Measurements from ENCODE around the gene HACD1.

The HACD1 gene

DNA sequence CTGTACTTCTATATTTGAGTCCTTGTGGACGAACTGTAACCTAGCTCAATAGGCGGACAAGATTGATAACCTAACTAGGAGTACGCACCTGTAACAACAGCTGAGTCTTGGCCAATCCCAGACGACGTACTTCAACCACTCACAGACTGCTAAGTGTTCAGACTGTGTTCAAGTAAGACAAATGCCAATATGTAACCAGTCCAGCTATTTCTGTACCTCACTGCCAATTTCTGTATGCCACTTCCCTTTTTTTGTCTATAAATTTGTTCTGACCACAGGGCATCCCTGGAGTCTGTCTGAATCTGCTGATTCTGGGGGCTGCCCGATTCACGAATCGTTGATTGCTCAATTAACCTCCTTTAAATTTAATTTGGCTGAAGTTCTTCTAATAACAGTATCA, 32.2 kb downstream of the HACD1 start:
- no peak for DNase-seq (ENCODE audit: low read depth in 2 of 2)

DNA sequence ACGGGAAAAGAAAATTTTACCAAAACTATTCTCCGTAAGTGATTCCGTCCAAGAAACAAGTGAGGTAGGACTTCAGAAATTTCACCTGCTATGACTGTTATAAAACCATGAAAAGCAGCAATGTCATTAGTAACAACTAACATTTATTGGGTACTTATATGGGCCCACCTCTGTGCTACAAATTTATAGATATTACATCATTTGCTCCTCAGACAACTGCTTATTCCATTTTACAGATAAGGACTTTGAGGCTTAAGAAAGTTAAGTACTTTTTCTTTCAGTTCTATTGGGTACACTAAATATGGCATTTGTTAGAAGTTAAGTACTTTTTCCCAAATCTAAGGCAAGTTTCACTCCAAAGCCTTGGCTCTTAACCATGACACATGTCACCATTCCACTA, 36.3 kb downstream of the HACD1 start:
- no peak for DNase-seq (ENCODE audit: low read depth in 2 of 2)

DNA sequence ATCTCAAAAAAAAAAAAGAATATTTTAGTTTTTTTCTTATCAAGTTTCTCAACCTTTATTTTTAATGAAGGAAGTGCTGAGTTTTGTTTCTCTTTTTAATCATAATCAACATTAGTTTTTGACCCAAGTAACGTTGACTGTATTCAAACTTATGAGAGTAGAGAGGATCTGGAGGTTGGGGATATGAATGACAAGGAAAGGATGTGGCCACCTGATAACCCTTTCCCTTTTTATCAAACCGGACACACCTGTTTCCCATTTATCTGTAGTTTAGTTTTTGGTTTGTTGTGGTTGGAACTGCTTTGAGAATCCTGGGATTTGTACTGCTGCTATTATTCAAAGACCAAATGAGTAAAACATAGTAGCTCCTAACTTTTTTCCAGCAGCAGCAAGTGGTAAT, 38.6 kb downstream of the HACD1 start:
- no peak for DNase-seq (ENCODE audit: low read depth in 2 of 2)

DNA sequence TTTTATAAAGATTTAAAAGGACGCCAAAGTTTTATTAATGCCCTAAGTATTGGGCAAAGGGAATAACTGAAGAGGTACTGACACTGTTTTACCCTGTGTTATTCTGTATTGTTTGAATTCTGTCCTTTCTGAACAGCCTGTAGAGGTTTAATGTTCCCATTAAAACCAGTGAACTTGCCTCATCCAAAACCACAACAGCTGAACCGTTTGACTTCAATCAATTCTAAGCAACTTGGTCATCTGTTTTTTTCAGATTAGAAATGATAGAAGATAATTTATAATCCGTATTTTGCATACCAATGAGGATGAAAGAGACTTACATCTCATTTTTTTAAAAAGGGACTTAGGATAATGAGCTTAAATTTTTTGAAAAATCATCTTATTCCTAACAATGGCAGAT, 40.4 kb downstream of the HACD1 start:
- DNase-seq (ENCODE audit: low read depth in 2 of 2): no peak

DNA sequence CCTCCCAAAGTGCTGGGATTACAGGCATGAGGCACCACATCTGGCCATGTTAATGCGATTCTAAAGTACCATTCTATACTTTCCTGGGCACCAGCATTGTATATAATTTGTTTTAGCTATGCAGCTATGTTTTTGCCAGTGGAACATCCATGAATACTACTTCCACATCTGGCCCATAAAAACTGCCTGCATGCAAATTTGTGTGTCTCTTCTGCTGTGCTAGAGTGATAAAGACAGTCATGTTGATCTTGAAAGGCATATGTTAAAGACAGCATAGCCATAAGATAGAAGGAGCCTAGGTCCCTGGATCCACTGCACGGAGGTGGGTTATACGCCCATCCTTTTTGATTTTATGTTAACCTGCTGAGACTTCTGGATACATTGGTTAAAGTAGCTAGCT, 52.3 kb downstream of the HACD1 start:
- DNase-seq (ENCODE audit: low read depth in 2 of 2): no peak

DNA sequence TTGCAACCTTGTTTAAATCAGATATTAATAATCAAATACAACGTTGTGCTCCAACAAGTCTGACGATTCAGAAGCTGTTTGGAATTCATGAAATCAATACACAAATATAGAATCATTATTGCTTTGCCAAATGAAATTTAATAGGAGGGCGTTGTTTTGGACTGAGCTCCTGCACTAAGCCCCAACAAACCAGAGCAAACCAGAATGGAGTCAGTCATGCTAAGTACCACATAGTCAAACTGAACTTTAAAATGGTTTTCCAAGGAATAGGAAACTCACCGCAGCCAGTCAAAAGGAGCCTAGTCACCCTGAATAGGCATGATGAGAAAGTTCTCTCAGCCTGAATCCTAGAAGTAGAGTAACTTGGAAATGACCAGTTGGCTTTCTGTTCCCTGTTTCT, 53.7 kb downstream of the HACD1 start:
- no peak for DNase-seq (ENCODE audit: low read depth in 2 of 2)

DNA sequence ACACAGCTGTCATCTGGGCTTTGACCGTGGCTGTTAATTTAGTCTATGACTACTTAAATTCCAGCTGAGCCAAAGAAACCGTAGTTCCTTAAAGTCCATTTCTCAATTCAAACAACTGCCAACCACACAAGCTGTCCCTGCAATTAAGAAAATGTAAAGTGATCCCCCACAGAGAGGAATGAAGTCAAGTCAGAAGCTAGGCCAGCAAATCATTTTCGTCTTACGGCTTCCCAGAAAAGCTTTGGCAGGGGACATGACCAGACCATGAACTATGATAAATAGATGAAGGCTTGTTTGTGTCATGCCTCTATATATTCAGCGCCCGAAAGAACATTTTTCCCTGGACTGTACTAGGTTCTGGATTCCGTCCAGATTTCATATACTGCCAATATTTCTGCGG, 54.6 kb downstream of the HACD1 start:
- DNase-seq (ENCODE audit: low read depth in 2 of 2): no peak

DNA sequence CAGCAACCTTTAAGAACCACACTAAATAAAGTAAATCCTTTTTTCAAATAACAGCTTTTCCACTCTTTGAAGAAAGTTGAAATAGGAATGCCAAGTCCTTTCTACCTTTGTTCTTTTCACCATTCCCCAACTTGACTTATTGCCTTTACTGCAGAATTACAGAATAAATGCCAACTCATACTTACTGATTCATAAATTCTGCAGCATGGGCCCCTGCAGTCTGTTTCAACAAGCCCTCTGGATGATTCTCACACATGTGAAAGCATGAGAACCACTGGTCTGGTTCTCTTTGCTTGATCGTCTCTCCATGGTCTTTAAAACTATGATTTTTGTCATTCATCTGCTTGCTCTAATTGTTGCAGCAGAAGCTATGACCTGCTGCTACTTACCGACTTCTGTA, 56.1 kb downstream of the HACD1 start:
- DNase-seq (ENCODE audit: low read depth in 2 of 2): no peak

DNA sequence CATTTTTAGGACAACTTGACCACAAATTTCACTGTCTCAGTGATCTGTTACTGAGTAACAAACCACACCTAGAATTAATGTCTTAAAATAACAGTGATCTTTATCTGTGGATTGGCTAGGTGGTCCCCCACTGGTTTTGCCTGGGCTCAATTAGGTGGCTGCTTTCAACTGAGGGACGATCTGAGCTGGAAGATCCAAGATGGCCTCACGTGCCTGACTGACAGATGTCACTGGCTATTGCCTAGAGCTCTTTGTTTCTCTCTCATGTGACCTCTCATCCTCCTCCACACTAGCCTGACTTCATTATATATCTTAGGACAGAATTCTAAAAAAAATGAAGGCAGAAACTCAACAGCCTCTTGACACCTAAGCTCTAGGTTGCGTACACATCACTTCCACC, 59.7 kb downstream of the HACD1 start:
- DNase-seq (ENCODE audit: low read depth in 2 of 2): no peak

DNA sequence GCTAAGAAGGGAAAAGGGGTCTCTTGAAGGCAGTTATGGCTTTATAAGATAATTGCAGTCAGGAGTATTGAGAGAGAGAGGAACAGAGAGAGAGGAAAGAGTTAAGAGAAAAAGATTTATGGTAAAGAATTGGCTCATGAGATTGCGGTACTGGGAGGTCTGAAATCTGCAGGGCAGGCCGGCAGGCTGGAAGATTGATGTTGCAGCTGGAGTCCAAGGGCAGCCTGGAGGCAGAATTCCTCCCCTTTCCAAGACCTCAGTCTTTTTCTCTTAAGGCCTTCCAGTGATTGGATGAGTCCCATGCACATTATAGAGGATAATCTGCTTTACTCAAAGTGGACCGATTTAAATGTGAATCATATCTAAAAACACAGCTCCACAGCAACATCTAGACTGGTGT, 68.4 kb downstream of the HACD1 start:
- no peak for DNase-seq (ENCODE audit: low read depth in 2 of 2)

DNA sequence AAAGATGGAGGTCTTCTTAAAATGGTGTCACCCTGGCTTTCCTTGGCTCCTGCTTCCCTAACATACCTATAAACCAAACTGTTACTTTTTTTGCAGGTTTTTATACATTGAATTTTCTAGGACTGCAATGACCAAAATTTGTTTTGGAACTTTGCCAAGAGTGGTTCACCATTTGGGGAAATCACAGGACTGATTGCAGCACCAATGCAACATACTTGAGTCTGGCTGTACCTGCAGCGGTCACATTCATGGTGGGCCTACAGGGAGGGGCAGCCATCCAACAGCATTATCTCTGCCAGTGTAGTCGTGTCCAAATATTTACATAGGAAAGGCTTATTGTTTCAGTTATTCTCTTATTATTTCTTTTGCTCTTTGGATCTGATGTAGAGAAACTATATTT, 69.0 kb downstream of the HACD1 start:
- DNase-seq (ENCODE audit: low read depth in 2 of 2): no peak

DNA sequence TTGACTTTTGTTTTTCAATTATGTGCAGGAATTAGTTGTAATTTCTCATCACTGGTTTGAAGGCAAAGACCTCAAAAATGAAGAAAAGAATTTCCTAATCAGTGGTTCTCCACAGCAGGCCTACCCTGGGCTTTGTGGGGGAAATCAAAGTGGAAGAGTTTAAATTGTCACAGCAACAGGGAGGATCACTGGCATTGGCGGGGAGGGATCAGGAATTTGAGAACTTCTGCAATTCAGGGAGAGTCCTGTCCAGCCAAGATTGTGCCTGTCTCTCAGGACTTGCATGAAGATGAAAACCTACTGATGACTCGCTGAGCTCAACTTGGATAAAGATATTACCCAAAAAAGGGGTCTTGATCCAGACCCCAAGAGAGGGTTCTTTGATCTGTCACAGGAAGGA, 70.1 kb downstream of the HACD1 start:
- DNase-seq (ENCODE audit: low read depth in 2 of 2): no peak

DNA sequence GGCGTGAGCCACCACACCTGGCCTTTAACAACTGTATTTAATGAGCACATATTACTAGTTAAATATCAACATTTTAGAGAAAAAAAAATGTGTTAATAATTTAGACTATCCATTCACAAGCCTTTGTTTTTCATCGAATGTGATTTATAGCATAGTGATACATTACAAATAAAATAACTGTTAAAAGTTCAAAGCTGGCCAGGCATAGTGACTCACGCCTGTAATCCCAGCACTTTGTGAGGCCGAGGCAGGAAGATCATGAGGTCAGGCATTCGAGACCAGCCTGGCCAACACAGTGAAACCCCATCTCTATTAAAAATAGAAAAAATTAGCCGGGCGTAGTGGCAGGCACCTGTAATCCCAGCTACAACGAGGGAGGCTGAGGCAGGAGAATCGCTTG, 72.7 kb downstream of the HACD1 start:
- no peak for DNase-seq (ENCODE audit: low read depth in 2 of 2)

Measured in stimulated activated CD8-positive, alpha-beta memory T cell treated with anti-CD3 and anti-CD28 coated beads, Interleukin-2, amount 100 ng/mL, for 1 hour (primary cell).